ENCODE data around the gene STPG3. TPM values are rescaled to one million over a fixed set of nuclear protein-coding genes. Genes with fewer than 3 reads are reported as not detected.

STPG3 gene
- total RNA-seq, 2 donors from 2014 or later = not detected

- TF ChIP-seq, protein P1, sequence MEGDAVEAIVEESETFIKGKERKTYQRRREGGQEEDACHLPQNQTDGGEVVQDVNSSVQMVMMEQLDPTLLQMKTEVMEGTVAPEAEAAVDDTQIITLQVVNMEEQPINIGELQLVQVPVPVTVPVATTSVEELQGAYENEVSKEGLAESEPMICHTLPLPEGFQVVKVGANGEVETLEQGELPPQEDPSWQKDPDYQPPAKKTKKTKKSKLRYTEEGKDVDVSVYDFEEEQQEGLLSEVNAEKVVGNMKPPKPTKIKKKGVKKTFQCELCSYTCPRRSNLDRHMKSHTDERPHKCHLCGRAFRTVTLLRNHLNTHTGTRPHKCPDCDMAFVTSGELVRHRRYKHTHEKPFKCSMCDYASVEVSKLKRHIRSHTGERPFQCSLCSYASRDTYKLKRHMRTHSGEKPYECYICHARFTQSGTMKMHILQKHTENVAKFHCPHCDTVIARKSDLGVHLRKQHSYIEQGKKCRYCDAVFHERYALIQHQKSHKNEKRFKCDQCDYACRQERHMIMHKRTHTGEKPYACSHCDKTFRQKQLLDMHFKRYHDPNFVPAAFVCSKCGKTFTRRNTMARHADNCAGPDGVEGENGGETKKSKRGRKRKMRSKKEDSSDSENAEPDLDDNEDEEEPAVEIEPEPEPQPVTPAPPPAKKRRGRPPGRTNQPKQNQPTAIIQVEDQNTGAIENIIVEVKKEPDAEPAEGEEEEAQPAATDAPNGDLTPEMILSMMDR (IDR thresholded peaks at IDR 0.05) = no peak
- DNase-seq = no peak
- intact Hi-C loops (cut with DNase I) = no loop called here
- H3K27ac ChIP-seq = no peak overlapping the region
- peak overlapping the region in 1 of 2 donors; percentile 89 for H3K9ac ChIP-seq (ENCODE audit: low read depth in 2 of 2, low read length in 2 of 2)
- H3K4me1 ChIP-seq = peaks cover under 1% of the 10 kb centered on the region
- no peaks in the 10 kb centered on the region for H3K27me3 ChIP-seq
- no peaks in the 10 kb centered on the region for H3K36me3 ChIP-seq
- H3K4me3 ChIP-seq = no peak overlapping the region
- H3K9me3 ChIP-seq = no peaks in the 10 kb centered on the region
These were observed 34.7 kb upstream of the STPG3 start for GRCh38 chr9:137216188-137216965.

DNA sequence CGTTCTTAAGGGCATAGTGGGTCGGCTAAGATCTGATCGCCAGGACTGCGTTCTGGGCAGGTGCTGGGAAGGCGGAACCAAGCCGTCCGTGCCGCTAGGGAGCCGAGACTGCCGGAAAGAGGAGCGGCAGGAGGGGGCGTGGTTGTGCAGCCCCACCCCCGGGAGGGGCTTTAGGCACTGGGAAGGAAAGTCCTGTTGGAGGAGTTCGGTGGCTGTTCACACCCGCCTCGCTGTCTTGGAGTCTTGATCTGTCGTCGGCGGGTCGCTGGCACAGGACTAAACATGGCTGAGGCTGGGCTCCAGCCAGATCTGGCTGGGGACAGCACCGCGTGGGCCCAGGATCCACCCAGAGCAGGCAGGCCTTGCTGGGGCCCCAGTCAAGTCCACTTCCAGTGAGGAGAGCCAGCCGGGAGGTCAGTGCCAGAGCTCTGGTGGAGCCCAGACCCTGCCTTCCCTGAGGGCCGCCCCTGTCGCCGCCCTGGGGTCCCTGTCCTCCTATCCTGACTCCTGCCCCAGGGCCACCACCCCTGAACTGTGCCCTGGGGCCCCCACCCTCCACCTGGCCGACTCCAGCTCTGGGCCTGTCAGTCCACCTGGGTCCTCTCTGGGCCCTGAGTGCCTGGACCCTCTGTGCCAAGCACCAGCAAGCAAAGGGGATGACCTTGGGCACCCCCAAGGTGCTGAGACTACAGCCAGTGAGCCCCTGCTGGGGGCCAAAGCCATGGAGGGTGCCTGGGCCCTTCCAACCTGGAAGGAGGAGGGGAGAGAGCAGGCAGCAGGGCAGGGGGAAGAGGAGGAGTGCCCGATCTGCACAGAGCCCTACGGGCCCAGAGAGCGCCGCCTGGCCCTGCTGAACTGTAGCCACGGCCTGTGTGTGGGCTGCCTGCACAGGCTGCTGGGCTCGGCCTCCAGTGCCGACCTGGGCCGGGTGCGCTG lies 33.5 kb upstream of the STPG3 start:
- peak overlapping the region; percentile 39 for H3K4me3 ChIP-seq
- H3K27me3 ChIP-seq = no peaks in the 10 kb centered on the region
- no peaks in the 10 kb centered on the region for H3K36me3 ChIP-seq
- H3K9me3 ChIP-seq = no peaks in the 10 kb centered on the region
- H3K4me1 ChIP-seq = peaks cover 3% of the 10 kb centered on the region
- H3K9ac ChIP-seq (ENCODE audit: low read depth in 2 of 2, low read length in 2 of 2) = peak overlapping the region; percentile 58 to 89
- DNase-seq = peak; percentile 94
- peak overlapping the region; percentile 88 for H3K27ac ChIP-seq
- TF ChIP-seq, protein P1 (IDR thresholded peaks at IDR 0.05) = no peak
- intact Hi-C loops (cut with DNase I) = no loop called here

DNA sequence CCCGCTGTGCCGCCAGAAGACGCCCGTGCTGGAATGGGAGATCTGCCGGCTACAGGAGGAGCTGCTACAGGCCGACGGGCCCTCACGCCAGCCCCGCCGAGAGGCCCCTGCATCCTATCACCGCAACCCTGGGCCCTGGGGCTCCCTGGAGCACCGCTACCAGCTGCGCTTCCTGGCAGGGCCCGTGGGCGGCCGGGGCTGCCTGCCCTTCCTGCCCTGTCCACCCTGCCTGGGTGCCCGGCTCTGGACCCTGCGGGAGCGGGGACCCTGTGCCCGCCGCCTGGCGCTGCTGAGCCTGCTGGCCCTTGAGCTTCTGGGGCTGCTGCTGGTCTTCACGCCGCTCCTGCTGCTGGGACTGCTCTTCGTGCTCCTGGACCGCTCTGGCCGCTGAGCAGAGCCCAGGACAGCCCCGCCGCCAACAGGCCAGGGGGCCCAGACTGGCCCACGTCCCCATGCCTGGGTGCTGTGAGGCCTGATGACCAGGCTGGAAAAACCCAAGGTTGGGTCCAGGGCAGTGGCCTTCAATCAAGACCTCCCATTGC lies 32.8 kb upstream of the STPG3 start:
- DNase-seq = no peak
- intact Hi-C loops (cut with DNase I) = no loop called here
- no peaks in the 10 kb centered on the region for H3K36me3 ChIP-seq
- TF ChIP-seq, protein P1 (IDR thresholded peaks at IDR 0.05) = no peak
- peaks cover 9% of the 10 kb centered on the region for H3K4me1 ChIP-seq
- H3K9me3 ChIP-seq = no peaks in the 10 kb centered on the region
- H3K4me3 ChIP-seq = peak overlapping the region; percentile 39
- no peaks in the 10 kb centered on the region for H3K27me3 ChIP-seq
- H3K27ac ChIP-seq = peak overlapping the region; percentile 88
- peak overlapping the region; percentile 58 to 89 for H3K9ac ChIP-seq (ENCODE audit: low read depth in 2 of 2, low read length in 2 of 2)

- intact Hi-C loops (cut with DNase I) = no loop called here
- no peaks in the 10 kb centered on the region for H3K36me3 ChIP-seq
- peaks cover 9% of the 10 kb centered on the region for H3K4me1 ChIP-seq
- H3K4me3 ChIP-seq = no peak overlapping the region
- H3K27me3 ChIP-seq = no peaks in the 10 kb centered on the region
- peak overlapping the region; percentile 88 for H3K27ac ChIP-seq
- H3K9ac ChIP-seq (ENCODE audit: low read depth in 2 of 2, low read length in 2 of 2) = peak overlapping the region; percentile 58 to 89
- peak; percentile 78 for DNase-seq
- TF ChIP-seq, protein P1 (IDR thresholded peaks at IDR 0.05) = no peak
- no peaks in the 10 kb centered on the region for H3K9me3 ChIP-seq
These were observed 32.3 kb upstream of the STPG3 start for GRCh38 chr9:137218754-137219271.

- intact Hi-C loops (cut with DNase I) = no loop called here
- no peaks in the 10 kb centered on the region for H3K27me3 ChIP-seq
- no peak overlapping the region for H3K9ac ChIP-seq (ENCODE audit: low read depth in 2 of 2, low read length in 2 of 2)
- no peaks in the 10 kb centered on the region for H3K9me3 ChIP-seq
- no peaks in the 10 kb centered on the region for H3K36me3 ChIP-seq
- no peak for DNase-seq
- TF ChIP-seq, protein P1 (IDR thresholded peaks at IDR 0.05) = no peak
- no peak overlapping the region for H3K4me3 ChIP-seq
- no peak overlapping the region for H3K27ac ChIP-seq
- H3K4me1 ChIP-seq = peaks cover 12% of the 10 kb centered on the region
These were observed 31.2 kb upstream of the STPG3 start for GRCh38 chr9:137219757-137220316.
